Sigmoid colon (tissue), 7 donors: ENCODE data around the gene ACOXL. TPM values are rescaled to one million over a fixed set of nuclear protein-coding genes. Genes with fewer than 3 reads are reported as not detected.

Experiments used
- DNase-seq: peaks from one replicate; pipeline ENCODE4 v3.0.0-alpha.2; 2019
- H3K27ac ChIP-seq, 4 donors: fragments of 200-600 bp; sonication (generic); one replicate each; pipeline ENCODE4 v1.5.1; 2016 to 2019; ENCODE audit warnings: mild to moderate bottlenecking in 1 of 4
- H3K27me3 ChIP-seq, 3 donors: fragments of 200-600 bp; sonication (generic); one replicate each; pipeline ENCODE4 v1.5.1; 2019; ENCODE audit warnings: mild to moderate bottlenecking in 1 of 3
- H3K36me3 ChIP-seq, 4 donors: fragments of 200-600 bp; sonication (generic); one replicate each; pipeline ENCODE4 v1.5.1; 2016 to 2019
- H3K4me1 ChIP-seq, 4 donors: fragments of 200-600 bp; sonication (generic); one replicate each; pipeline ENCODE4 v1.5.1; 2017 to 2019
- H3K4me3 ChIP-seq, 4 donors: fragments of 200-600 bp; sonication (generic); one replicate each; pipeline ENCODE4 v1.5.1; 2017 to 2019; ENCODE audit warnings: mild to moderate bottlenecking in 2 of 4, moderate library complexity in 1 of 4
- H3K9me3 ChIP-seq, 4 donors: fragments of 200-600 bp in 3 of 4; sonication (generic) in 3 of 4; one replicate each; pipeline versions ENCODE4 v1.5.1 to v1.6.1; 2013 to 2019
- EP300 ChIP-seq, 4 donors: sonication (generic); formaldehyde crosslinking; IDR thresholded peaks; one replicate each; pipeline ENCODE4 v1.6.1; 2017; ENCODE audit warnings: antibody characterized with exemption in 4 of 4
- POLR2A ChIP-seq, 2 donors: fragments of 450-650 bp; IDR thresholded peaks; one replicate each; pipeline ENCODE4 v1.6.1; 2016; ENCODE audit warnings: antibody characterized with exemption in 2 of 2, mild to moderate bottlenecking in 2 of 2, moderate library complexity in 2 of 2
- POLR2AphosphoS5 ChIP-seq, 4 donors: sonication (generic); formaldehyde crosslinking; IDR thresholded peaks; one replicate each; pipeline ENCODE4 v1.6.1; 2017; ENCODE audit warnings: antibody characterized with exemption in 4 of 4
- WGBS, 2 donors: extraction: QIAGEN DNeasy Blood & Tissue Kit; methylation state at CpG; one replicate each; pipeline ENCODE4 v1.1.7; 2013; 5-methylcytosine and 5-hydroxymethylcytosine counted together
- intact Hi-C: fragments of 100-400 bp; cut with DNase I; formaldehyde crosslinking; loops from one replicate; pipeline ENCODE4 v1.15.1; 2023
- polyA plus RNA-seq, 3 donors: library from polyadenylated mRNA; stranded (reverse); fragments of 200-250 nt; gene quantifications; one replicate each; pipeline ENCODE4 v1.2.3, GENCODE V29; 2013
- total RNA-seq, 4 donors: library from RNA; depleted of rRNA; stranded (reverse); fragments of >200 nt; gene quantifications; one replicate each; pipeline ENCODE4 v1.1.0, GENCODE V29; 2016
- TF ChIP-seq, protein P1 (sequence below), 4 experiments: fragments of 450-650 bp in 3 of 4; fragments of 200-600 bp in 1 of 4; IDR thresholded peaks; one replicate each; pipeline ENCODE4 v1.5.1; 2016 to 2019; ENCODE audit warnings: antibody characterized with exemption in 4 of 4, mild to moderate bottlenecking in 3 of 4, moderate library complexity in 2 of 4
- donor health status: healthy with polysubstance abuse.
- donor health status: Bipolar disorder and iron deficiency.
- donor health status: healthy.

ACOXL gene
- total and polyA plus RNA-seq, 7 donors: 0.45 TPM; not detected in 6

DNA sequence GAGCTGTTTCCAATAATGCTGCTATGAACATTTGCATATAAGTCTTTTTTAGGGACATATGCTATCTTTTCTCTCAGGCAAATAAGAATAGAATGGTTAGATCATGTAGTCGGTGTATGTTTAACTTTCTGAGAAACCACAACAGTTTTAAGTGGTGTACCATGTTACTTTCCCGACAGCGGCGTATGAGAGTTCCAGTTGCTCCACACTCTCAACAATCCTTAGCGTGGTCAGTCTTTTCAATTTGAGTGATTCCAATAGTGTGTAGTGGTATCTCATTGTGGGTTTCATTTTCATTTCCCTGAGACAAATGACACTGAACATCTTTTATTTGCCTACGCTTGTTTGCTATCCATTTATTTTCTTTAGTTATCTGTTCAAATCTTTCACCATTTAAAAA is 149.5 kb downstream of the ACOXL start:
- H3K27ac ChIP-seq: no peak overlapping the region
- no peaks in the 10 kb centered on the region for H3K27me3 ChIP-seq
- intact Hi-C loops: no loop called here
- H3K9me3 ChIP-seq: no peaks in the 10 kb centered on the region
- WGBS, 2 donors: 84 to 91% methylated on average over 6 of the region's 6 CpGs
- H3K36me3 ChIP-seq: no peaks in the 10 kb centered on the region
- no peak for DNase-seq
- no peak overlapping the region for H3K4me3 ChIP-seq
- H3K4me1 ChIP-seq: no peaks in the 10 kb centered on the region
- no peak for TF ChIP-seq EP300 (IDR thresholded peaks at IDR 0.05)
- no peak for TF ChIP-seq POLR2AphosphoS5 (IDR thresholded peaks at IDR 0.05)
- TF ChIP-seq, protein P1, sequence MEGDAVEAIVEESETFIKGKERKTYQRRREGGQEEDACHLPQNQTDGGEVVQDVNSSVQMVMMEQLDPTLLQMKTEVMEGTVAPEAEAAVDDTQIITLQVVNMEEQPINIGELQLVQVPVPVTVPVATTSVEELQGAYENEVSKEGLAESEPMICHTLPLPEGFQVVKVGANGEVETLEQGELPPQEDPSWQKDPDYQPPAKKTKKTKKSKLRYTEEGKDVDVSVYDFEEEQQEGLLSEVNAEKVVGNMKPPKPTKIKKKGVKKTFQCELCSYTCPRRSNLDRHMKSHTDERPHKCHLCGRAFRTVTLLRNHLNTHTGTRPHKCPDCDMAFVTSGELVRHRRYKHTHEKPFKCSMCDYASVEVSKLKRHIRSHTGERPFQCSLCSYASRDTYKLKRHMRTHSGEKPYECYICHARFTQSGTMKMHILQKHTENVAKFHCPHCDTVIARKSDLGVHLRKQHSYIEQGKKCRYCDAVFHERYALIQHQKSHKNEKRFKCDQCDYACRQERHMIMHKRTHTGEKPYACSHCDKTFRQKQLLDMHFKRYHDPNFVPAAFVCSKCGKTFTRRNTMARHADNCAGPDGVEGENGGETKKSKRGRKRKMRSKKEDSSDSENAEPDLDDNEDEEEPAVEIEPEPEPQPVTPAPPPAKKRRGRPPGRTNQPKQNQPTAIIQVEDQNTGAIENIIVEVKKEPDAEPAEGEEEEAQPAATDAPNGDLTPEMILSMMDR (IDR thresholded peaks at IDR 0.05): no peak
- no peak for TF ChIP-seq POLR2A (IDR thresholded peaks at IDR 0.05)

DNA sequence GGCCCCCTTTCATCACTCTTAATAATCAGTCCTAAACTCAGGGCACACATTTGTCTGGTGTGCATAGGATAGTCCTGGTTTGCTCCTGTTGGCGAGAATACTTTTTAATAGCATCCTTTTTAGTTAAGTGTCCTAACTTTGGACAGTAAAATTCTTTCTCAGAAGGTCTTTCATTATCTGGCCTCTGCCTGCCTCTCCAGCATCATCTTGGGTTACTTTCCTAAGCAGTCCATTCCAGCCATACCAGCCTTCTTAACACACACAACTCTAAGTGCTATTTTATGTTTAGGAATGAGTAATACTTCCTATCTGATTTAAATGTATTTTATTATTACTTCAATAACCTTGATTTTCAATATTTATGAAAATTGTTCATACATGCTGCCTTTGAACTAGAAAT is 151.0 kb downstream of the ACOXL start:
- H3K4me3 ChIP-seq: no peak overlapping the region
- H3K9me3 ChIP-seq: no peaks in the 10 kb centered on the region
- H3K36me3 ChIP-seq: no peaks in the 10 kb centered on the region
- H3K27ac ChIP-seq: no peak overlapping the region
- intact Hi-C loops: no loop called here
- TF ChIP-seq, protein P1 (IDR thresholded peaks at IDR 0.05): no peak
- TF ChIP-seq POLR2AphosphoS5 (IDR thresholded peaks at IDR 0.05) (no peak), EP300 (IDR thresholded peaks at IDR 0.05) (no peak)
- no peak for DNase-seq
- no peaks in the 10 kb centered on the region for H3K27me3 ChIP-seq
- no peaks in the 10 kb centered on the region for H3K4me1 ChIP-seq
- WGBS, 2 donors: 96 to 98% methylated on average over 1 of the region's 1 CpG

DNA sequence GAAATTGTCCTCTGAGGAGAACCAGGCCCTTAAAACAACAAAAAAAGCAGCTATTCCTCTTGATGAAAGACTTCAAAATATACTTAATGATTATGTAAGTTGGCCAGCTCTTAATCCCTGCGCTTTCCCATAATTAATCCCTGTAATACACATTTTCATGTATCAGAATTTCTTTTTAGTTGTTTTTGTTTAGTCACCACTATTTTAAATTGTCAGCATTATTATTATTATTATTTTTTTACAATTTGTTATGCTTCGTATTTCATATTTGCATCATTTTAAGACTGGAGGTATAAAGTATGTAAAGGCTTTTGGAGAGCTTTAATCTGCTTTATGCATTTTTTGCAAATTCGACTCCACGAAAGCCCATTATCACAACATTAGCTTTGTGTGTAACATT is 152.9 kb downstream of the ACOXL start:
- H3K27ac ChIP-seq: no peak overlapping the region

DNA sequence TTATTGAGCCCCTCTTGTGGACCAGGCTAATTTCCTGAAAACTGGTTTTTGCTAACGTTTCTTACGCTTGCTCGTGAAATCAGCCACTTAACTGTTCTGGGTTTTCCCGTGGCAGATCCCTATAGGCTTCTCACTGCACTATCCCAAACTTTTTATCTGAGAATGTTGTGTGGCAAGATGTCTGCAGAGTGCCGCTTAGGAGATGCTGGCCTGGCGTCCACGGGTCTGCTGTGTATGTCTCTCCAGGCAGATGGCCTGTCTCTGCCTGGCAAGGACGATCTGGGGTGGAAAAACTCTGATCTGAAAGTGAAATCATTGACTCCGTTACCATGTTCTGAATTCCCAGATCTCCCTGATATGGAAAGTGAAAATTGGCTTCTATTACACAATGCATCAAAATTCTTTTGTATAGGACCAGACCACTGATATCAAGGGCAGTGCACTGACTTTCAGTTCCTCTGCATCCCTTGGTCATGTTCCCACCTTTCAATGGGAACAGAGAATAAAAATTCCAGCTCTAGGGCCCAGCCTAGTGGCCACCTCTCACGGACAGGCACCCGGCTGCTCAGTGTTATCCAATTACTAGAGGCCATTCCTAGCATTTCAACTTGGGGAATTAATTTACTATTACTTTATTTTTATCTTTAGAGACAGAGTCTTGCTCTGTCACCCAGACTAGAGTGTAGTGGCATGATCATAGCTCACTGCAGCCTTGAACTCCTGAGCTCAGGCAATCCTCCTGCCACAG is 154.6 kb downstream of the ACOXL start:
- Histone ChIP-seq H3K4me1 (no peaks in the 10 kb centered on the region), H3K9me3 (no peaks in the 10 kb centered on the region), H3K27ac (no peak overlapping the region), H3K4me3 (no peak overlapping the region), H3K27me3 (no peaks in the 10 kb centered on the region), H3K36me3 (no peaks in the 10 kb centered on the region)
- intact Hi-C loops: no loop called here
- TF ChIP-seq POLR2A (IDR thresholded peaks at IDR 0.05): no peak
- no peak for TF ChIP-seq POLR2AphosphoS5 (IDR thresholded peaks at IDR 0.05)
- TF ChIP-seq, protein P1 (IDR thresholded peaks at IDR 0.05): no peak
- no peak for TF ChIP-seq EP300 (IDR thresholded peaks at IDR 0.05)
- 78 to 89% methylated on average over 11 of the region's 11 CpGs for WGBS, 2 donors
- DNase-seq: no peak

More for the DNA sequence above, 152.9 kb downstream of the ACOXL start:
- Histone ChIP-seq H3K27me3 (no peaks in the 10 kb centered on the region), H3K36me3 (no peaks in the 10 kb centered on the region), H3K4me1 (no peaks in the 10 kb centered on the region), H3K4me3 (no peak overlapping the region), H3K9me3 (no peaks in the 10 kb centered on the region)
- intact Hi-C loops: no loop called here
- 83 to 96% methylated on average over 4 of the region's 4 CpGs for WGBS, 2 donors
- TF ChIP-seq POLR2A (IDR thresholded peaks at IDR 0.05) (no peak), POLR2AphosphoS5 (IDR thresholded peaks at IDR 0.05) (no peak), EP300 (IDR thresholded peaks at IDR 0.05) (no peak)
- TF ChIP-seq, protein P1 (IDR thresholded peaks at IDR 0.05): no peak
- no peak for DNase-seq

DNA sequence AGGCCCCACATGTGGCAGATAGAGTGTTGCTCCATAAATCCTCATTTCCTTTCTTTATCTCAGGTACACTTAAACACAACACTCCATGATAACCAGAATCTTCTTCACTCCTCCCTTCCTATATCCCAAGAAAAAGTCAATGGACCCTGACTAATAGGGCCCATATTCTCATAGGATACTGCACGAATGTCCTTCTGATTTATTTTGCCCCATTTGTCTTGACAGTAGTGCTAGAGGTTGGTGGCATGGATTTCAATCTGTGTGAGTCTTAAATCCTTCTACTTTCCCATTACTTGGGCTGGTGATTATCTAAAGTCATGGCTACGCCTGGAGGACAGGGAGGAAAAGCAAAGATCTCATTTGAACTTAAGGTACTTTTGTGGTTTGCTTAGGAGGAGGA is 156.0 kb downstream of the ACOXL start:
- H3K27ac ChIP-seq: no peak overlapping the region
- H3K27me3 ChIP-seq: no peaks in the 10 kb centered on the region
- no peaks in the 10 kb centered on the region for H3K9me3 ChIP-seq
- no peak for DNase-seq
- no peaks in the 10 kb centered on the region for H3K4me1 ChIP-seq
- no peaks in the 10 kb centered on the region for H3K36me3 ChIP-seq
- intact Hi-C loops: no loop called here
- 83 to 91% methylated on average over 2 of the region's 2 CpGs for WGBS, 2 donors
- H3K4me3 ChIP-seq: no peak overlapping the region
- TF ChIP-seq, protein P1 (IDR thresholded peaks at IDR 0.05): no peak
- no peak for TF ChIP-seq POLR2A (IDR thresholded peaks at IDR 0.05)
- no peak for TF ChIP-seq EP300 (IDR thresholded peaks at IDR 0.05)
- no peak for TF ChIP-seq POLR2AphosphoS5 (IDR thresholded peaks at IDR 0.05)
